ENCODE results near the gene ZNF469. TPM values are rescaled to one million over a fixed set of nuclear protein-coding genes. Genes with fewer than 3 reads are reported as not detected.

Gene ZNF469
- total and polyA plus RNA-seq, 9 donors = 3.7 to 11.5 (median 6.2) TPM

DNA sequence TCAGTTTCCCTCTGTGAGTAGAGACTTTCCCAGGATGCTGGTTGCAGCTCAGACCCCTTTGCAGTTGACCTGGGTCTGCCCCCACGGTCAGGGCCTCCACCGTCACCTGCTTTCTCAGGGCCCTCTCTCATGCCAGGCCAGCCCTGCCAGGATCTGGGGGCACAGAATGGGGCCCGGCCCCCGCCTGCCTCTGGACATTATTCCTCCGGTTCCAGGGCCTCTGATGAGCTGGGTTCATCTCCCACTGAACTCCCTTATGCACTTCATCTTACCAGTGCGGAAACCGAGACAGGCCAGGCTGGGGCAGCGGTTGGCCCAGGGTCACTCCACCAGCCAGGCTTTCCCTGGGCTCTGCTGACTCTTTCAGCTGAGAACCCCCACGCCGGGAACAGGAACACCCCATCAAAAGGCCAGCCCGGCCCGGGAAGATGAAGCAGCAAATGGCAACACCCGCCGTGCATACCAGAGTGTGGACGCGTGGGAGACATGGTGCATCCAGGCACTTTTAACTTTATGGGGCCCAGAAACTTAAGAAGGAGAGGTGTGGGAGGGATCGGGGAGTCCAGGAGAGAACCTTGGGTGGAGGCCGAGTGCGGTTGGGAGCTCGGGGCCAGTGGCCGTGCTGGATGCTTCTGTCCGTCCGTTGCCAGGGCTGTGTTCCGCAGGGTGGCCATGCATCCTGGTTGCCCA lies 19.9 kb downstream of the ZNF469 start:
- Histone ChIP-seq H3K36me3 (ENCODE audit: control insufficient read depth, insufficient read depth, low read length) (no peaks in the 10 kb centered on the region), H3K4me3 (ENCODE audit: low read length) (no peak overlapping the region), H3K27ac (ENCODE audit: low read length) (no peak overlapping the region), H3K4me1 (ENCODE audit: control insufficient read depth, insufficient read depth, low read length) (peaks cover 22% of the 10 kb centered on the region), H3K9me3 (replicated peaks; ENCODE audit: control insufficient read depth, low read depth, low read length) (no peaks in the 10 kb centered on the region), H3K27me3 (ENCODE audit: control insufficient read depth, insufficient read depth, low read length) (peaks cover 6% of the 10 kb centered on the region)
- DNase-seq = no peak
- WGBS (ENCODE audit: insufficient coverage) = 65% methylated on average over 22 of the region's 24 CpGs

DNA sequence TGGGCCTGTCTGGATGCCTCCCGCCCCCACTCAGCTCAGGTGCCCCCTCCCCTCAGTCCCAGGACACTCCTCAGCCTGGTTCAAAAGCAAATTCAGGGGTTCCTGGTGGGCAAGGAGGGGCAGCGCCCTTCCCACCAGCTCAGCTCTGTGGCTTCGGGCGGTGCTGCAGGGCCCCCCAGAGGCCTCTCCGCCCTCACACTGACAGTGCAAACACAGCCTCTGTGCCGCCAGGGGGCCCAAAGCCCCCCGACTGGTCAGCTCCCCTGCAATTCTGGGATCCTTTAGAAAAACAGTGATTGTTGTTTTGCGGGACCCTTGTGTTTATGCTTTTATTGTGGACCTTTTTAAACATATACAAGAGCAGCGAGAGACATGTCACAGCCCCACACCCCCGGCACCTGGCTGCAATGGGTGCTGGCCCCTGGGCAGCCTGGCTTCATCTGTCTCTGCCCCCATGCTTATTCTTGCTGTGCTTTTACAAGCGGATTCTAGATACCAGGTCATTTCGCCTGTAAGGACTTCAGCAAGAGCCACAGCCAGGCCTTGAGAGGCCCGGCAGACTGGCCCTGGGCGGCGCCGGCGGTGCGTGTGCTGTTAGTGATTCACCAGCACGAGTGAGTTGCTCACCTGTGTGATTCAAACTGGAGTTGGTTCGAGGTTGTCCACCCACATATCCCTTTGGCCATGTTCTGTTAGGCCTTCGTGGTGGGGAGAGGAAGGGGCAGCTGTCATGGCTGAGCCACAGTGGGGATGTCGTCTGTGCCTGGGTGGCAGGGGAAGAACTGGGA lies 21.2 kb downstream of the ZNF469 start:
- Histone ChIP-seq H3K36me3 (ENCODE audit: control insufficient read depth, insufficient read depth, low read length) (no peaks in the 10 kb centered on the region), H3K27ac (ENCODE audit: low read length) (no peak overlapping the region), H3K4me3 (ENCODE audit: low read length) (no peak overlapping the region), H3K9me3 (replicated peaks; ENCODE audit: control insufficient read depth, low read depth, low read length) (no peaks in the 10 kb centered on the region), H3K4me1 (ENCODE audit: control insufficient read depth, insufficient read depth, low read length) (peaks cover 30% of the 10 kb centered on the region), H3K27me3 (ENCODE audit: control insufficient read depth, insufficient read depth, low read length) (peaks cover 6% of the 10 kb centered on the region)
- DNase-seq = no peak
- 70% methylated on average over 15 of the region's 22 CpGs for WGBS (ENCODE audit: insufficient coverage)

DNA sequence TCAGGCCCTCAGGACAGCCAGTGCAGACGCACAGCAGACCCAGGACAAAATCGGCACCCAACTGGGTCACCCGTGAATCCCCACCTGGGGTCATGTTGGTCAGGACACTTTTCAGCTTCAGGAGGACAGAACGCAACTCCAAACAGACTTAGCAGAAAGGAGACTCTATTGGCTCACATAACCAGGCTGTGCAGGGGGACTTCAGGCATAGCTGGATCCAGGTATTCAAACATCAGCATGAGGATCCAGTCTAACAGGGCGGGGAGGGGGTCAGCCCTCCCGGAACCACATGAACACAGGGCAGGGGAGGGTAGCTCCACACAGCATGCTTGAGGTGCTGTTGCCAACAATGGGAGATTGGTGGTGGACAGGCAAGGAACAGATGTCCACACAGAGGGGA lies 22.0 kb downstream of the ZNF469 start:
- Histone ChIP-seq H3K27me3 (ENCODE audit: control insufficient read depth, insufficient read depth, low read length) (peaks cover 6% of the 10 kb centered on the region), H3K9me3 (replicated peaks; ENCODE audit: control insufficient read depth, low read depth, low read length) (no peaks in the 10 kb centered on the region), H3K4me1 (ENCODE audit: control insufficient read depth, insufficient read depth, low read length) (peaks cover 31% of the 10 kb centered on the region), H3K36me3 (ENCODE audit: control insufficient read depth, insufficient read depth, low read length) (no peaks in the 10 kb centered on the region), H3K27ac (ENCODE audit: low read length) (peak overlapping the region; percentile 72), H3K4me3 (ENCODE audit: low read length) (no peak overlapping the region)
- no peak for DNase-seq
- 77% methylated on average over 6 of the region's 6 CpGs for WGBS (ENCODE audit: insufficient coverage)

DNA sequence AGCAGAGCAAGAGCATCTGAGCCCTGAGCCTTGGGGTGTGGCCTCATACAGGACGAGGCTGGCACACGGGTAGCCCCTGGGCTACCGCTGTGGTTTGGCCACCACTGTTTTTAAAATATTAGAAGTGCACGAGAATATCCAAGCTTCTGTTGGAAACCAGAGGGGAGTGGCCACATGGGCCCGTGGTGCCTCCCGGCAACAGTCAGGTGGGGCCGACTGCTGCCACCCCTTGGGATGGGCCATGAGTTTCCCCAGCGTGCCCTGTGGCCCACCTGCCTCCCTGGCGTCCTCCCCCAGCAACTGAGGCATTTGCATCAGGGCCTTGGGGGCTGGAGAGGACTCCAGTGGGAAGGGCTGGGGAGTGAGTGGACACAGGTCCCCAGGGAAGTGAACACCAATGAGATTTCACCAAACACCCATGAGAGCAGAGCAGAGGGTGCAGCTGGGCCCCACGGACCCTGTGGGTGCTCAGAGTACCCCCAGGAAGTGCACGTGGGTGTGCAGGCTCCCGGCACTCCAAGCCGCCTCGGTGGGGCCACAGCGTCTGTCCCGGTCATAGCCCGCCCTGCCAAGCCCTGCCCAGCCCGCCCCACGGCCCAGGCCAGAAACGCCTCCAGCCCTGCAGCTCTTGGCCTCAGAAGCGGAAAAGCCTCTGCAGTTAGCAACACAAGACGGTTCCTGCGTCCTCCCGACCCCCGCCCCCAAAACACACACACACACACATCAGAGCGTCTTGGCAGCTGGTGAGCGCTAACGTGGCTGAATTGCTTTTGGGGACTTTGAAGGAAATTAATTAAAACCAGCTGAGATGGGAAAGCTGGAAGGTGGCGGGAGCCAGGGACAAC lies 22.7 kb downstream of the ZNF469 start:
- DNase-seq = peak; percentile 98
- peaks cover 6% of the 10 kb centered on the region for H3K27me3 ChIP-seq (ENCODE audit: control insufficient read depth, insufficient read depth, low read length)
- whole genome bisulfite sequencing (ENCODE audit: insufficient coverage) = 22% methylated on average over 16 of the region's 29 CpGs
- H3K4me3 ChIP-seq (ENCODE audit: low read length) = peak overlapping the region; percentile 17
- H3K9me3 ChIP-seq (replicated peaks; ENCODE audit: control insufficient read depth, low read depth, low read length) = no peaks in the 10 kb centered on the region
- no peaks in the 10 kb centered on the region for H3K36me3 ChIP-seq (ENCODE audit: control insufficient read depth, insufficient read depth, low read length)
- peaks cover 31% of the 10 kb centered on the region for H3K4me1 ChIP-seq (ENCODE audit: control insufficient read depth, insufficient read depth, low read length)
- peak overlapping the region; percentile 74 for H3K27ac ChIP-seq (ENCODE audit: low read length)

DNA sequence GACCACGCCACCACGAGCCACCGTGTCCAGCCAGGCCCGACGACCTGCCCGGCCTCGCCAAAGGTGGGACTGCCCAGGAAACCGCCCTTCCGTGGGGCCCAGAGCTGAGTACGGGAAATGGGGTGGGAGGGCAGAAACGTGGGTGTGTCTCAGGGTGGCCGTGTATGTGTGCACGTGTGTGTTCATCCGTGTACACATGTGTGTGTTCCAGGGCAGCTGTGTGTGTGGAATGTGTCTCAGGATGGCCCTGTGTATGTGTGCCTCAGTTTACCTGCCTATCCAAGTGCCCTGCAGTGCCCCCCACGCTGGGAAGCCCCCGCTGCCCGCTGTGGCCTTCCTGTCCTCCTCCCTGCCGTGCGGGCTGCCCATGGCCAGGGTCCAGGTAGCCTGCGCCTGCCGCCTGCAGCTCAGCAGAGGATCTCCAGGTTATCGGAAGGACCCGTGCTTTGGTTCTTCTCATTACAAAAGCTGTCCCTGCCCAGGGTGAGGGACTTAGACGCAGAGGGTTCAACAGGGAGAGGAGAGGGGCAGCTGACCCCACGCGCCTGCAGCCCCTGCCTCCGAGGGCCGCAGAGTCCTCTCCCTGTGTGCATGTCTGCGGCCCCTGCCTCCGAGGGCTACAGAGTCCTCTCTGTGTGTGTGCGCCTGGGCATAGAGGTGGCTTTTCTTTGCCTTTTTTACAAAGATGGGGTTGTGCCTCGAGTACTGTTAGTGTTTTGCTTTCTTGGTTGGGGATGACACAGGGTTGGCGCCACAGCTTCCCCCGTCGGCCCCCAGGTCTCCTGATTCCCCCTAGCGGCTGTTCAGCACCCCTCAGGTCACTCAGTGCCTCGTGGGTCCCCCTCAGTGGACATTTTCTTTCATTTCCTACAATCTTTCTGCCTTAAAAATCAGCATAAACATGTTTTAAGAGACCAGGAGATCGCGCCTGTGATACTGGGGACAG lies 23.6 kb downstream of the ZNF469 start:
- WGBS (ENCODE audit: insufficient coverage) = 45% methylated on average over 25 of the region's 39 CpGs
- Histone ChIP-seq H3K9me3 (replicated peaks; ENCODE audit: control insufficient read depth, low read depth, low read length) (no peaks in the 10 kb centered on the region), H3K4me3 (ENCODE audit: low read length) (peak overlapping the region; percentile 17), H3K36me3 (ENCODE audit: control insufficient read depth, insufficient read depth, low read length) (no peaks in the 10 kb centered on the region), H3K27ac (ENCODE audit: low read length) (peak overlapping the region; percentile 74), H3K27me3 (ENCODE audit: control insufficient read depth, insufficient read depth, low read length) (peaks cover 6% of the 10 kb centered on the region), H3K4me1 (ENCODE audit: control insufficient read depth, insufficient read depth, low read length) (peaks cover 31% of the 10 kb centered on the region)
- peak; percentile 65 for DNase-seq

DNA sequence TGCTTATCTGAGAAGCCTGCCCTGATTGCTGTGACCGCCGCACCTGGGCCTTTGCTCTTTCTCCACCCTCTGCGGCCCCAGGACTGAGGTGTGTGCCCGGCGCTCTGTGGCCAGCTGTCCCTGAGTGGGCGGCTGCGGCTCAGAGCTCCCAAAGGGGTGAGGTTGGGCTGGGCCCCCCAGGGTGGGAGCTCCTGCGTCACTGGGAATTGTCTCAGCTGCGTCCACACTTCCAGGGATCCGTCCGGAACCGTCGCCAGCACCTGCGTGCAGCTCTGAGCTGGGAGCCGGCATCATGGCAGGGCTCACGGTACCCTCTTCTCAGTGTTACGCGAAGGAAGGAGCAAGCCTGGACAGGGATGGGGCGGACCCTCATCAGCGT lies 24.3 kb downstream of the ZNF469 start:
- Histone ChIP-seq H3K4me3 (ENCODE audit: low read length) (no peak overlapping the region), H3K9me3 (replicated peaks; ENCODE audit: control insufficient read depth, low read depth, low read length) (no peaks in the 10 kb centered on the region), H3K27ac (ENCODE audit: low read length) (no peak overlapping the region), H3K36me3 (ENCODE audit: control insufficient read depth, insufficient read depth, low read length) (no peaks in the 10 kb centered on the region), H3K27me3 (ENCODE audit: control insufficient read depth, insufficient read depth, low read length) (peaks cover 6% of the 10 kb centered on the region), H3K4me1 (ENCODE audit: control insufficient read depth, insufficient read depth, low read length) (peaks cover 31% of the 10 kb centered on the region)
- DNase-seq = no peak
- WGBS (ENCODE audit: insufficient coverage) = 80% methylated on average over 20 of the region's 20 CpGs

DNA sequence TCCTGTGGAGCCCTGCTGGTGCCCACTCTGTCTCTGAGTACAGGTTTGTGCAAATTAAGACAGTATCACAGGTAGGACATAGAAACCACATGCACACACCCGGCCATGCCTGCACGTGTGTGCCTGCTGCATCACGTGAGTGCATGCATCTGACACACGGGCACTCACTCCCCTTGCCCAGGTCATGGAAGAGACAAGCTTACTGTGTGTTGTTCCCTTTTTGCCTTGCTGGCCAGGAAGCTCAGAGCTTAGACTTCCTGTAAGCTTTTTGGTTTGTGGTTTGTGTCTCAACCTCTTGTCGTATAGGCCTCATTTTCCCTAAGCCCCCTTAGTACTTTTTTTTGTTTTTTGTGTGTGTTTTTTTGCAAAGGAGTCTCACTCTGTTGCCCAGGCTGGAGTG lies 25.0 kb downstream of the ZNF469 start:
- H3K27me3 ChIP-seq (ENCODE audit: control insufficient read depth, insufficient read depth, low read length) = peaks cover 6% of the 10 kb centered on the region
- H3K4me3 ChIP-seq (ENCODE audit: low read length) = no peak overlapping the region
- no peaks in the 10 kb centered on the region for H3K9me3 ChIP-seq (replicated peaks; ENCODE audit: control insufficient read depth, low read depth, low read length)
- H3K27ac ChIP-seq (ENCODE audit: low read length) = no peak overlapping the region
- H3K4me1 ChIP-seq (ENCODE audit: control insufficient read depth, insufficient read depth, low read length) = peaks cover 31% of the 10 kb centered on the region
- 94% methylated on average over 4 of the region's 5 CpGs for WGBS (ENCODE audit: insufficient coverage)
- H3K36me3 ChIP-seq (ENCODE audit: control insufficient read depth, insufficient read depth, low read length) = no peaks in the 10 kb centered on the region
- DNase-seq = no peak

DNA sequence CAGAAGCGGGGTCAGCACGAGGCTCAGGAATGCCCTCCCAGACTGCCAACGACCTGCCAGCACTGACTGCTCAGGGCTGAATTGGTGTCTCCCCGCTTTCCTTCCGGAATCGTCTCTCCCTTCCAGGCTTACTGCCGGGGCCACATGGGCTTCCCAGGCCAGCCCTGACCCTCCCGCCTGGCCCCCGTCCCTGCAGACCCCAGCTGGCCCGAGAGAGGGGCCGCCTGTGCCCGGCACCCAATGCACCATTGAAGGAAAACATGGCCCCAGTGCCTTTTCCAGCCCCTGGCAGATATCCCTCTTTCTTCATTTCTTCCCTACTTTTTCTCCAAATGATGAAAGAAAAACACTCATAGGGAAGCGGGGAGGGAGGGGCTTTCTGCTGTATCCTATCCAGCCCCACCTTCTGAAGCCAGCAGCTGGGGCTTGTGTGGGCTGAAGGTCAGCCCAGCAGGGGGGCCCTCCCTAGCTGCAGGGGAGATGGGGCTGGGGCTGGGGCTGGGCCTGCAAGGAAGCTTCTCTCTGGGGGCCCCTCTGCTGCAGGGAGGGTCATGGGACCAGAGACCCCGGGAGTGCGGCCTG lies 25.9 kb downstream of the ZNF469 start:
- H3K27me3 ChIP-seq (ENCODE audit: control insufficient read depth, insufficient read depth, low read length) = peaks cover 6% of the 10 kb centered on the region
- H3K4me1 ChIP-seq (ENCODE audit: control insufficient read depth, insufficient read depth, low read length) = peaks cover 31% of the 10 kb centered on the region
- H3K27ac ChIP-seq (ENCODE audit: low read length) = peak overlapping the region; percentile 20
- DNase-seq = peak; percentile 66
- H3K36me3 ChIP-seq (ENCODE audit: control insufficient read depth, insufficient read depth, low read length) = no peaks in the 10 kb centered on the region
- no peaks in the 10 kb centered on the region for H3K9me3 ChIP-seq (replicated peaks; ENCODE audit: control insufficient read depth, low read depth, low read length)
- WGBS (ENCODE audit: insufficient coverage) = 45% methylated on average over 10 of the region's 15 CpGs
- H3K4me3 ChIP-seq (ENCODE audit: low read length) = no peak overlapping the region

Data from muscle of leg (tissue), 11 donors.